Activated naive CD4-positive, alpha-beta T cell treated with anti-CD3 and anti-CD28 coated beads, Interleukin-2, amount 10 ng/mL, durations not matched to agents 7 days and 5 days (primary cell): ENCODE data around the gene HS3ST5.
"Not testable (repeated sequence)": the region's sequence is repeated elsewhere in the genome, so short reads cannot be mapped to it uniquely, and the experiment has no call there.

ENCODE experiments used
- CTCF ChIA-PET: fragments of 350-600 bp; sonication (Branson Sonifier 250); formaldehyde crosslinking; loops from one replicate; lab custom pipeline; 2021; ENCODE audit warnings: antibody characterized with exemption; lab: Charles Lee
- DNase-seq: peaks from one replicate; pipeline ENCODE4 v3.0.0-alpha.2; 2020
- H3K27ac Mint-ChIP-seq: one replicate; pipeline ENCODE4 v1.8.0; 2021; ENCODE audit warnings: mild to moderate bottlenecking, moderate library complexity, mixed read lengths
- H3K27me3 Mint-ChIP-seq: one replicate; pipeline ENCODE4 v1.8.0; 2021; ENCODE audit warnings: mild to moderate bottlenecking, mixed read lengths
- H3K36me3 Mint-ChIP-seq: one replicate; pipeline ENCODE4 v1.8.0; 2021; ENCODE audit warnings: mixed read lengths
- H3K4me1 Mint-ChIP-seq: one replicate; pipeline ENCODE4 v1.8.0; 2021; ENCODE audit warnings: mixed read lengths
- H3K4me3 Mint-ChIP-seq: one replicate; pipeline ENCODE4 v1.8.0; 2021; ENCODE audit warnings: mild to moderate bottlenecking, moderate library complexity, mixed read lengths
- H3K9me3 Mint-ChIP-seq: one replicate; pipeline ENCODE4 v1.8.0; 2021; ENCODE audit warnings: mixed read lengths

HS3ST5 gene

GRCh38 chr6:114354482-114354881 is 11.7 kb upstream of the HS3ST5 start:
- H3K36me3 Mint-ChIP-seq: no peaks in the 10 kb centered on the region
- DNase-seq: no peak
- no peak overlapping the region for H3K4me3 Mint-ChIP-seq
- H3K27me3 Mint-ChIP-seq: no peaks in the 10 kb centered on the region
- CTCF ChIA-PET: no interaction called here
- H3K27ac Mint-ChIP-seq: no peak overlapping the region
- H3K4me1 Mint-ChIP-seq: no peaks in the 10 kb centered on the region
- H3K9me3 Mint-ChIP-seq: no peaks in the 10 kb centered on the region

GRCh38 chr6:114346451-114346850 is 3.6 kb upstream of the HS3ST5 start:
- Mint-ChIP-seq H3K36me3 (no peaks in the 10 kb centered on the region), H3K27me3 (peaks cover 34% of the 10 kb centered on the region), H3K9me3 (no peaks in the 10 kb centered on the region), H3K4me1 (peaks cover 6% of the 10 kb centered on the region), H3K4me3 (no peak overlapping the region), H3K27ac (no peak overlapping the region)
- CTCF ChIA-PET: interaction anchor here (0.7 kb wide), 1 partner anchor 24 kb away, joined by 3 read pairs; no protein-coding TSS in a partner anchor
- no peak for DNase-seq

DNA sequence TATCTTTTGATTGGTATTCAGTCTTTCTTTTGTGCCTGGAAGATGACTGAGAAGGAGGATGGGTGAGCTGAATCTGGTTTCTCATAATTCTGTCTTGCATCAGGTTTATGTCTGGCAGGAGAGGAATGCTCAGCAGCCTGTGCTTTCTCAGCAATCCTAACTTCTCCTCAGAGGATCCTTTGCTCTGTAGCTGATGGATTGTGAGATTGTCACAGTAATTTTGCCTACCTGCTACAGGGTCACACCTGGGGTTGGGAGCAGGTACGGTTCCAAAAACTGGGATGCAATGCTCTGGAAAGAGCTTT is 2.1 kb upstream of the HS3ST5 start:
- no peak overlapping the region for H3K27ac Mint-ChIP-seq
- no peak overlapping the region for H3K4me3 Mint-ChIP-seq
- no peaks in the 10 kb centered on the region for H3K36me3 Mint-ChIP-seq
- no peak for DNase-seq
- peaks cover 6% of the 10 kb centered on the region for H3K4me1 Mint-ChIP-seq
- CTCF ChIA-PET: interaction anchor here (0.6 kb wide), 1 partner anchor 59 kb away, joined by 4 read pairs; no protein-coding TSS in a partner anchor
- H3K9me3 Mint-ChIP-seq: no peaks in the 10 kb centered on the region
- H3K27me3 Mint-ChIP-seq: peaks cover 46% of the 10 kb centered on the region

GRCh38 chr6:114344246-114344970 is 1.6 kb upstream of the HS3ST5 start:
- no peak for DNase-seq
- Mint-ChIP-seq H3K36me3 (no peaks in the 10 kb centered on the region), H3K4me1 (peaks cover 6% of the 10 kb centered on the region), H3K27ac (no peak overlapping the region), H3K4me3 (no peak overlapping the region), H3K9me3 (no peaks in the 10 kb centered on the region), H3K27me3 (peaks cover 46% of the 10 kb centered on the region)
- CTCF ChIA-PET: interaction anchor here (0.6 kb wide), 1 partner anchor 60 kb away, joined by 4 read pairs; no protein-coding TSS in a partner anchor

DNA sequence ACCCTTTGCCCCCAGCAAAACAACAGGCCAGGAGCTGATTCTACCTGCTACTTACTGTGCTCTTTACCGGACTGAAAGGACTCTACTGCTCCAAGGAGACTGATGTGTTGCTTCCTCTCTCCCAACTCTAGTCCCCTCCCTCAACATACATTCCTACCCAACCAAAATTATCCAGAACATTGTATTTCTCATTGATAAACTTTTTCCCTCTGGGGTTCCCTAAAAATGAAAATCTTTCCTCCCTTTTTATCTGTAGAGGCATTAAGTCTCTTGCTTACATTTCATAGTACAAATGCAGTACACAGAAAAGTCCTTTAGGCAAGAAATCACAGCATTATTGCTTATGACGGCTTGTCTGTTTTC is 940 bp upstream of the HS3ST5 start:
- peaks cover 6% of the 10 kb centered on the region for H3K4me1 Mint-ChIP-seq
- no peak for DNase-seq
- CTCF ChIA-PET: interaction anchor here (0.9 to 1.5 kb wide), 2 partner anchors 9 to 39 kb away, joined by 3 to 4 read pairs; no protein-coding TSS in a partner anchor
- H3K9me3 Mint-ChIP-seq: no peaks in the 10 kb centered on the region
- no peaks in the 10 kb centered on the region for H3K36me3 Mint-ChIP-seq
- peaks cover 46% of the 10 kb centered on the region for H3K27me3 Mint-ChIP-seq
- H3K4me3 Mint-ChIP-seq: peak overlapping the region; percentile 14
- H3K27ac Mint-ChIP-seq: no peak overlapping the region

- Mint-ChIP-seq H3K27ac (no peak overlapping the region), H3K4me1 (peaks cover 6% of the 10 kb centered on the region), H3K36me3 (no peaks in the 10 kb centered on the region), H3K27me3 (peaks cover 46% of the 10 kb centered on the region), H3K4me3 (peak overlapping the region; percentile 33), H3K9me3 (no peaks in the 10 kb centered on the region)
- CTCF ChIA-PET: interaction anchor here (1.5 kb wide), 1 partner anchor 10 kb away, joined by 3 read pairs; no protein-coding TSS in a partner anchor
- peak; percentile 22 for DNase-seq
These were observed 567 bp downstream of the HS3ST5 start for GRCh38 chr6:114342086-114342825.

DNA sequence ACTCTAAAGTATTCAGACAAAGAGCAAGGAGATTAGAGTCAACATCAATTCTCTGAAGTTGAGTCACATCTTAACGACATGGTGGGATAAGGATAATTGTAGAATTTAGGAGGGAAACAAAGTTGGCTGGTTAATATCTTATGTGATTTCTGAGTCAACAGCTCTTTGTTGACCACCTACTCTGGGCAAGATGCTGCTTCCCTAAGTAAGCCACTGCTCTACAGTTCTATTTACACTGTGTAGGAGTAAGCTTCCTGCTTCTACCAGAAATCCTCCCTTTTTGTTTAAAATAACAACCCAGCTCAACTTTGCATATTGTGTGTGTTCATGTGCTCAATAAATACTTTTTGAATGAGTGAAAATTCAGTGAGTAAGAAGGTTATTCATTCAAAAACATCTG is 3.1 kb downstream of the HS3ST5 start:
- no peak for DNase-seq
- H3K27ac Mint-ChIP-seq: no peak overlapping the region
- H3K9me3 Mint-ChIP-seq: no peaks in the 10 kb centered on the region
- peaks cover 6% of the 10 kb centered on the region for H3K4me1 Mint-ChIP-seq
- no peaks in the 10 kb centered on the region for H3K36me3 Mint-ChIP-seq
- CTCF ChIA-PET: no interaction called here
- no peak overlapping the region for H3K4me3 Mint-ChIP-seq
- H3K27me3 Mint-ChIP-seq: peaks cover 42% of the 10 kb centered on the region

GRCh38 chr6:114334237-114334636 is 8.6 kb downstream of the HS3ST5 start:
- CTCF ChIA-PET: interaction anchor here (1.2 kb wide), 1 partner anchor 436 kb away, joined by 3 read pairs; no protein-coding TSS in a partner anchor
- H3K27ac Mint-ChIP-seq: no peak overlapping the region
- no peaks in the 10 kb centered on the region for H3K36me3 Mint-ChIP-seq
- H3K9me3 Mint-ChIP-seq: no peaks in the 10 kb centered on the region
- no peaks in the 10 kb centered on the region for H3K27me3 Mint-ChIP-seq
- no peaks in the 10 kb centered on the region for H3K4me1 Mint-ChIP-seq
- no peak for DNase-seq
- no peak overlapping the region for H3K4me3 Mint-ChIP-seq

DNA sequence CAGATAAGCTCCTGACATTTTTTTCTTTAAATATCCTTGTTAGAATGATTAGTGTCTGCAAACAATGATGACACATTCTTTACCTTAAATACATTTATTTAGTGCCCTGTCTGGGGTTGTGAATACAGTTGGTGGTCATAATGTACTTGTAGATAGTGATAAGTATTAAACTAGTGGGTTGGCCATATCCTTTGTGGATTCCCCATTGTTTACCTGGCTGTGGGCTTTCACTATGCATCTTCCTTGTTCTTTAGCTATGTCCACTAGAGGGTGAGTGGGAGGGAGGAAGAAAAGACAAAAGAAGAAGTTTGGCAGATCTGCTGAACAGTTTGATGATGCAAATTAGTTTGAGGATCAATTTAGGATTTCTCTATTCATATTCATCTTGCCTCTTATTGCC is 15.7 kb downstream of the HS3ST5 start:
- H3K27ac Mint-ChIP-seq: no peak overlapping the region
- CTCF ChIA-PET: no interaction called here
- no peaks in the 10 kb centered on the region for H3K9me3 Mint-ChIP-seq
- DNase-seq: no peak
- H3K36me3 Mint-ChIP-seq: no peaks in the 10 kb centered on the region
- H3K27me3 Mint-ChIP-seq: no peaks in the 10 kb centered on the region
- no peak overlapping the region for H3K4me3 Mint-ChIP-seq
- no peaks in the 10 kb centered on the region for H3K4me1 Mint-ChIP-seq

GRCh38 chr6:114323784-114324183 is 19.0 kb downstream of the HS3ST5 start:
- no peaks in the 10 kb centered on the region for H3K9me3 Mint-ChIP-seq
- no peak overlapping the region for H3K27ac Mint-ChIP-seq
- H3K4me3 Mint-ChIP-seq: no peak overlapping the region
- no peaks in the 10 kb centered on the region for H3K36me3 Mint-ChIP-seq
- H3K4me1 Mint-ChIP-seq: no peaks in the 10 kb centered on the region
- no peaks in the 10 kb centered on the region for H3K27me3 Mint-ChIP-seq
- DNase-seq: no peak
- CTCF ChIA-PET: no interaction called here

DNA sequence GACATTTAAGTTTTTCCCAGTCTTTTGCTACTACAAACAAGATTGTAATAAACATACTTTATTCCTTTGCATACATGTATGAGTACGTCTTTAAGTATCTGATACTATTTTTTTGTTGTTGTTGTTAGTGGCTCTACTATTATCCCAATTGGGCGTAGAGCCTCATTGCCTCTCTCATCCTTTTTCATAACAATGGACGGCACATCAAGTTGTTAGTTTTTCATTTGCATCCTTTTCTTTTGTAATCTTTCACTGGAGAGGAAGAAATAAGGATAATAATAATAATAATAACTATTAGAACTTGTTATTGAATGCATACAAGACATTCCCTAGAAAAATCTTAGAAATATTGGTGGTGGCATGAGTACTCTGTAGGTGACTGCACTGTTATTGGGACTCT is 23.1 kb downstream of the HS3ST5 start:
- CTCF ChIA-PET: no interaction called here
- DNase-seq: no peak
- Mint-ChIP-seq H3K4me3 (no peak overlapping the region), H3K36me3 (no peaks in the 10 kb centered on the region), H3K4me1 (no peaks in the 10 kb centered on the region), H3K27ac (no peak overlapping the region), H3K9me3 (no peaks in the 10 kb centered on the region), H3K27me3 (no peaks in the 10 kb centered on the region)

- Mint-ChIP-seq H3K27me3 (no peaks in the 10 kb centered on the region), H3K27ac (no peak overlapping the region), H3K36me3 (no peaks in the 10 kb centered on the region), H3K9me3 (no peaks in the 10 kb centered on the region), H3K4me1 (no peaks in the 10 kb centered on the region), H3K4me3 (no peak overlapping the region)
- CTCF ChIA-PET: no interaction called here
- no peak for DNase-seq
These were observed 26.8 kb downstream of the HS3ST5 start for GRCh38 chr6:114315831-114316595.

DNA sequence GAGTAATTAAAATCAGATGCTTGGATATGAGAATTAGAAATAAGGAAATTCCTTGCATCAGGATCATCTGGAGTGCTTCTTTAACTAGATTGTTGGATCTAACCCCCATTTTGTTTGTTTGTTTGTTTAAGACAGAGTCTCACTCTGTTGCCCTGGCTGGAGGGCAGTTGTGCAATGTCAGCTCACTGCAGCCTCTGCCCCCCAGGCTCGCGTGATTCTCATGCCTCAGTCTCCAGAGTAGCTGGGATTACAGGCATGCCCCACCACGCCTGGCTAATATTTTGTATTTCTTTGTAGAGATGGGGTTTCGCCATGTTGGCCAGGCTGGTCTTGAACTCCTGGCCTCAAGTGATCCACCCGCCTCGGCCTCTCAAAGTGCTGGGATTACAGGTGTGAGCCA is 29.0 kb downstream of the HS3ST5 start:
- H3K9me3 Mint-ChIP-seq, DNase-seq, H3K27ac Mint-ChIP-seq, H3K4me3 Mint-ChIP-seq, H3K4me1 Mint-ChIP-seq, CTCF ChIA-PET, H3K27me3 Mint-ChIP-seq, H3K36me3 Mint-ChIP-seq: not testable (repeated sequence)

- CTCF ChIA-PET: no interaction called here
- Mint-ChIP-seq H3K4me1 (no peaks in the 10 kb centered on the region), H3K27ac (no peak overlapping the region), H3K9me3 (no peaks in the 10 kb centered on the region), H3K36me3 (no peaks in the 10 kb centered on the region), H3K27me3 (no peaks in the 10 kb centered on the region), H3K4me3 (no peak overlapping the region)
- no peak for DNase-seq
These were observed 29.9 kb downstream of the HS3ST5 start for GRCh38 chr6:114312931-114313330.
